HG02981 (cell line): Measurements from ENCODE around the gene FRY.

ENCODE experiments used
- ATAC-seq: cut with Tn5 transposase; IDR thresholded peaks from one replicate; pipeline ENCODE4 v1.9.1; 2021; ENCODE audit warnings: mild to moderate bottlenecking, moderate library complexity; ENCODE audit not compliant: unreplicated experiment

FRY gene

DNA sequence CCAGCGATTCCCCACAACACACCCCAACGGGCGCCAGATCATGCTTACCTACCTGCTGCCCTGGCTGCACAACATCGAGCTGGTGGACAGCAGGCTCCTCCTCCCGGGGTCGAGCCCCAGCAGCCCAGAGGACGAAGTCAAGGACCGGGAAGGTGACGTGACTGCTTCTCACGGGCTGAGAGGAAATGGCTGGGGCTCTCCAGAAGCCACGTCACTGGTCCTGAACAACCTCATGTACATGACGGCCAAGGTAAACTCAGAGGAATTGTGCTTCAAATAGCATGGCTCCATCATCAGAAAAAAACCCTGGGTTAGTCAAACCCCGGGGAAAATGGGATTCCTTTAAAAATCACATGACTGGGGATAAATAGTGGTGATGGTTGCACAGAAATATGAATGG, 177.3 kb downstream of the FRY start:
- no peak for ATAC-seq

GRCh38 chr13:32209652-32210051, 178.1 kb downstream of the FRY start:
- ATAC-seq = no peak

DNA sequence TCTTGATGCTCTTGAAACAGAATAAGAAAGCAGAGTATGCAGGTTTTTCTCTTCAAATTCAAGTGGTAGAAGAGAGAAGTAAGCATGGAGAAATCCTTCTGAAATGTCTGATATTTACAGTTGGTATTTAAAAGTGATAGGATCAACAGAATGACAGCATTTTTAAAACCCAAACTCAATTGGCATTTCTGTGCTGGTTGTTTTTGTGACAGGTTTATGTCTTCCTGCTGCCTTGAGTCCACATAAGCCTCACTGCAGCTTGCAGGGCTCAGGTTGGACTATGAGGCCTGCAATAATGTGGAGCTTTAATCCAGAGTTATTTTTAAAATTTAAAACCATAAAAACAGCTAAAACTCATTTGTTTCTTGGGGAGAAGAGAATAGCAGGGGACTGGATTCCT, 178.5 kb downstream of the FRY start:
- no peak for ATAC-seq

DNA sequence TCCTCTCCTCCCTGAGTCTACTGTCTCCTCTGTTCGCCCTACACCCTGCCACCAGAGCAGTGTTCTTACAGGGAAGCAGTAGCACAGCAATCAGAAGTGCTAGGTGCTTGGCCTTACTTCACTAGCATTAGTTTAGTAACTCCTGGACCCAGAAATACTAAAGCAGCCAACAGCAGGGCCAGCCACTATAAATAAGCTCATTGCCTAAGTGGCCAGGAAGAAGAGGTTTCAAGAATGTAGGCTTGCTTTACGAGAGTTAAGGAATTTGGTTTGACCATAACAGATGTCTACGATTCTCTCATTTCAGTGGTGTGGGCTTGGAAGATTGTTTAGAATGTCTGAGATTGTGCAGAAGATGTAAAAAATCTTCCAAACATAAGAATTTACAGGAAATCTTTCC, 180.2 kb downstream of the FRY start:
- ATAC-seq = no peak

GRCh38 chr13:32212421-32212820, 180.8 kb downstream of the FRY start:
- ATAC-seq = no peak

DNA sequence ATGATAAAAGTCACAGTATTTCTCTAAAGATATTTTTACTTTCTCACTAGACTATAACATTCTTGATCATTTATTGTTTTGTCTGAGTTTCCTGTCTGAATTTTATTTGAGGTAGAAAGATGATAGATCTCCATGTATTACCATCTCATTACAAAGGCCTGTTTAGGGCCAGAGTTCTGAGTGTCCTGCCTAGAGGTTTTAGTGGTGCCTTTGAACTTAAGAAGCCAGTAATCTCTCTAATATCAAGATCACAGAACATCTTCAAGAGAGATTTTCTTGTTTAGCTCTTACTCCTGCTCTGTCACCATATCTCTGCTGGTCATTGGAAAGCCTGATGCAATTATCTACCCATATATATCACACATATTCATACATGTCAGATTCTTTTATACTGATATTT, 182.1 kb downstream of the FRY start:
- ATAC-seq = no peak

DNA sequence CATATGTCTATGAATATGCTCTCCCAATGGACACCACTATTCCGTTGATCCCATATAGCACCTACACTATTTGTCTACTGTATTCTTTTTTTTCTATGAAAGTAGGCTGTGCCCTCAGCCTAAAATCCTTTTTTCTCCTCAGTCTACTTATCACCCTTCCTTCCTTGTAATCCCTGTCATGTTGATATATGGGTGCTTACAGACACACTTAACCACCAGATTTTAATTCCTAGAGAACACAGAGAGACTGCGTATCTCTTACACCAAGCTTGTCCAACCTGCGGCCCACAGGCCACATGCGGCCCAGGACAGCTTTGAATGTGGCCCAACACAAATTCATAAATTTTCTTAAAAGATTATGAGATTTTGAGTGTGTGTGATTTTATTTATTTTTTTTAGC, 182.5 kb downstream of the FRY start:
- ATAC-seq = no peak

GRCh38 chr13:32216281-32216680, 184.7 kb downstream of the FRY start:
- ATAC-seq = no peak

DNA sequence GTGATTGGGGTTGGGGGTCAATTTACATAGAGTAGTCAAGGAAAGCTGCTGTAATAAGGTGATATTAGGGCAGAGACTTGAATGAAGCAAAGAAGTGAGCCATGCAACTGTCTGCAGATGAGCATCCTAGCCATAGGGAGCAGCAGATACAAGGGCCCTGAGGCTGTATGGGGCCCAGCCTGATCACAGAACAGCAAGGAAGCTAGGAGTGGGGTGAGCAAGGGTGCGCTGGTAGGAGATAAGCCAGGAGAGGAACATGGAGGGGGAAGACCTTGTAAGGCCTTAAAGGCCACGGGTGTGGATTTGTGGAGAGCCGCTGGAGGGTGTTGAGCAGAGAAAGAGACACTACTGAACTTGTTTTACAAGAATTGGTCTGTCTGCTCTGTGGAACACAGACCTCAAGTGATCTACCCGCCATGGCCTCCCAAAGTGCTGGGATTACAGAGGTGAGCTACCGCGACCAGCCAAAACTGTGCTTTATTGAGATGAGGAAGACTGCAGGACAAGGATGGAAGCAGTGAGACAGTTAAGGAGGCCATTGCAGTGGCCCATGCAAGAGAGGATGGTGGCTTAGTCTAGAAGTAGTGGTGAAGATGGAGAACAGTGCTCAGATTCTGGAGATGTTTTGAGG, 190.6 kb downstream of the FRY start:
- ATAC-seq = no peak

DNA sequence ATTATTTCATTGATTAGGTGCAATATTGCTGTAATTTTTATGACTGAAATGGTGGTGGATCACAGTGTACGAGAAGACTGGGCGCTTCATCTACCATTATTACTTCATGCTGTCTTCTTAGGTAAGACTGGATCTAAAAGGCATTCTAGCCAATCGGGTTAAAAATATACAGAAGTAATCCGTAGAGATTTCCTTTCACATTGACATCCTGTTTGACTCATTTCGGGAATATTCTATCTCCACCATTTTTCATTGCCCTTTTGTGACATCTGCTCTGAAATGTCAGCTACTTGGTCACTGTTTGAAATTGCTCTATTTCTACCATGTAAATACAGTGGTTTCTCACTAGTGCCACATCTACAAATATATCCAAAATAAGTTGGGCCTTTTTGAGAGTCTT, 193.3 kb downstream of the FRY start:
- no peak for ATAC-seq

- no peak for ATAC-seq
Observed at GRCh38 chr13:32225481-32225931, 193.9 kb downstream of the FRY start.

GRCh38 chr13:32228330-32229041, 196.9 kb downstream of the FRY start:
- ATAC-seq = no peak

DNA sequence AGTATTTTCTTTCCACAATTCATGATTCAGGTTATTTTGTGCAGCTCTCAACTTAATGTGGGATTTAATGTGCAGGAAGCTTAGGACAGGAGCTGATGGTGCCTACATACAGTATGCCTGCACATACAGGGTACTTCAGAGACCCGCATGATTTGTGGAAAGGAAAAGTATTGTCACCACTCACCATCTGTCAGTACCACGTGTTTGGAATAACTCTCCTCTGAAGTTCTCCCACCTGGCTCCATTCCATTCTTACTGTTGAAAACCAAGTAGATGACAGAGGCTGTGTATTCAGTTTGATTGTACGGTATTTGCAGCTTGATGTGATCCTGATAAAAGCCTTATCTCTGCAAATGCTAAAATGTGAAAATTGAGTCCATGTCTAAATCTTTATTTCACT, 197.9 kb downstream of the FRY start:
- no peak for ATAC-seq

GRCh38 chr13:32232263-32232662, 200.7 kb downstream of the FRY start:
- ATAC-seq = no peak

GRCh38 chr13:32233062-32233461, 201.5 kb downstream of the FRY start:
- no peak for ATAC-seq

- no peak for ATAC-seq
Observed at GRCh38 chr13:32234914-32235313, 203.3 kb downstream of the FRY start.

DNA sequence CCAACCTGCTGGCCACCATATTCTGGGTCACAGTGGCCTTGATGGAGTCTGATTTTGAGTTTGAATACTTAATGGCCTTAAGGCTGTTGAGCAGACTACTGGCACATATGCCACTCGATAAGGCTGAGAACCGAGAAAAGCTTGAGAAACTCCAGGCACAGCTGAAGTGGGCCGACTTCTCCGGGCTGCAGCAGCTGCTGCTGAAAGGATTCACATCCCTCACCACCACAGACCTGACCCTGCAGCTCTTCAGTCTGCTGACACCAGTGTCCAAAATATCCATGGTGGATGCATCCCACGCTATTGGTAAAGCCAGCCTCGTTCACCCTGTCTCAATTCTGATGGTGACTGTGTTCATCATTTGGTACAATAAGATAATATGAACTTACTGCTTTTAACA, 206.1 kb downstream of the FRY start:
- ATAC-seq = no peak

- no peak for ATAC-seq
Observed at GRCh38 chr13:32243695-32244094, 212.1 kb downstream of the FRY start.

GRCh38 chr13:32245555-32245954, 214.0 kb downstream of the FRY start:
- ATAC-seq = no peak

- ATAC-seq = peak; percentile 92
Observed at GRCh38 chr13:32246468-32246867, 214.9 kb downstream of the FRY start.

- no peak for ATAC-seq
Observed at GRCh38 chr13:32247887-32248286, 216.3 kb downstream of the FRY start.

DNA sequence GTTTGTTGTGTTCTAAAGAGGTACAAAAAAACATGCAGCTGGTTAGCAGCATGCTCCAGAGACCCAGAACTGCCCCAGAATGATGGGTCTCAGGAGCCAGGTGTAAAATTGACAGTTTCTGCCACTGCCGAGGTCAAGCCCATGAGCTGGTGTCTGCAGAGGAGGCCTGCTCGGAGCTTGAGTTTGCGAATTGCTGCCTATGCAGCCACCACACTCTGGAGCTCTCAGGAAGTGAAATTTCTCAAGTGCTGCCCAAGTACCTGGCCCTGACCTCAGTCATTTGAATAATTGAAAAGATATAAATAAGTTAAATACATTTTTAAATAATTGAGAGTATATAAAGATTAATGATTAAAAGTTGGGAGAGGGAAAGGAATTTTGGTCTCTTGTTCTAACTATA, 217.2 kb downstream of the FRY start:
- ATAC-seq = no peak
